H1 (cell line): ENCODE results near the gene TRAPPC2. TPM values are rescaled to one million over a fixed set of nuclear protein-coding genes. Genes with fewer than 3 reads are reported as not detected.
"Not testable (repeated sequence)": the region's sequence is repeated elsewhere in the genome, so short reads cannot be mapped to it uniquely, and the experiment has no call there.

Source experiments
- CTCF ChIA-PET: fragments of 300-600 bp; sonication (Branson Sonifier 250); formaldehyde crosslinking; loops from one replicate; lab custom pipeline; 2021; ENCODE audit not compliant: partially characterized antibody; lab: Charles Lee
- POLR2A ChIA-PET: fragments of 300-600 bp; sonication (Branson Sonifier 250); formaldehyde crosslinking; loops from one replicate; lab custom pipeline; 2021; ENCODE audit warnings: inconsistent platforms; ENCODE audit not compliant: partially characterized antibody; lab: Charles Lee
- DNase-seq, 2 experiments: peaks; one replicate each; pipeline versions ENCODE4 v3.0.0 to v3.0.0-alpha.2; 2010 to 2022; ENCODE audit warnings: low spot score in 2 of 2, low read depth in 1 of 2, mixed read lengths in 1 of 2
- FAIRE-seq: peaks from 2 replicates; lab custom pipeline; 2011; peaks lifted over from hg19 to GRCh38; lab: Jason Lieb, UNC
- H2AFZ ChIP-seq: 2 replicates; pipeline ENCODE4 v1.8.1; 2012; ENCODE audit warnings: low read length, inconsistent platforms
- H2AK5ac ChIP-seq: 2 replicates; pipeline ENCODE4 v1.6.1; 2013; ENCODE audit warnings: low read depth, low read length
- H2BK120ac ChIP-seq: replicated peaks from 2 replicates; pipeline ENCODE3; 2013; ENCODE audit warnings: low read depth, low read length, inconsistent platforms
- H2BK12ac ChIP-seq: 2 replicates; pipeline ENCODE4 v1.6.1; 2013; ENCODE audit warnings: low read depth, low read length
- H2BK15ac ChIP-seq: 2 replicates; pipeline ENCODE4 v1.6.1; 2013; ENCODE audit warnings: low read length
- H2BK20ac ChIP-seq: 2 replicates; pipeline ENCODE4 v1.6.1; 2013; ENCODE audit warnings: low read length
- H2BK5ac ChIP-seq: 2 replicates; pipeline ENCODE4 v1.6.1; 2013; ENCODE audit warnings: low read depth, low read length
- H3K14ac ChIP-seq: 2 replicates; pipeline ENCODE4 v1.6.1; 2013; ENCODE audit warnings: inconsistent platforms; ENCODE audit not compliant: insufficient read length
- H3K18ac ChIP-seq: 2 replicates; pipeline ENCODE4 v1.6.1; 2013; ENCODE audit warnings: low read length; ENCODE audit errors: extremely low read depth
- H3K23ac ChIP-seq: 2 replicates; pipeline ENCODE4 v1.6.1; 2013; ENCODE audit warnings: inconsistent platforms; ENCODE audit not compliant: insufficient read length
- H3K23me2 ChIP-seq: 2 replicates; pipeline ENCODE4 v1.6.1; 2013; ENCODE audit warnings: low read depth, low read length
- H3K27ac ChIP-seq: 2 replicates; pipeline ENCODE4 v1.6.1; 2011; ENCODE audit warnings: low read depth, low read length, inconsistent platforms
- H3K27me3 ChIP-seq, 4 experiments: replicated peaks in 1 of 4; 1 replicate in 1 of 4; 2 replicates in 3 of 4; pipeline versions ENCODE4 v1.6.1 to v1.8.1; 2011 to 2013; ENCODE audit warnings: low read length in 3 of 4, mild to moderate bottlenecking in 3 of 4, inconsistent platforms in 2 of 4, mixed read lengths in 2 of 4, moderate library complexity in 1 of 4; ENCODE audit not compliant: control insufficient read depth in 3 of 4, insufficient read depth in 3 of 4; ENCODE audit errors: extremely low read depth in 1 of 4
- H3K36me3 ChIP-seq, 4 experiments: 2 replicates each; pipeline versions ENCODE4 v1.6.1 to v1.8.1; 2011 to 2013; ENCODE audit warnings: mild to moderate bottlenecking in 4 of 4, low read length in 3 of 4, moderate library complexity in 2 of 4, control low read depth in 1 of 4, inconsistent platforms in 1 of 4; ENCODE audit not compliant: insufficient read depth in 4 of 4, control insufficient read depth in 2 of 4
- H3K4ac ChIP-seq: replicated peaks from 2 replicates; pipeline ENCODE3; 2013; ENCODE audit warnings: low read length, low read depth, mixed read lengths, inconsistent platforms; ENCODE audit not compliant: insufficient read length
- H3K4me1 ChIP-seq, 4 experiments: replicated peaks in 1 of 4; 1 replicate in 1 of 4; 2 replicates in 3 of 4; pipeline versions ENCODE4 v1.6.1 to v1.8.1; 2011 to 2013; ENCODE audit warnings: low read length in 3 of 4, inconsistent platforms in 2 of 4, mixed read lengths in 1 of 4; ENCODE audit not compliant: insufficient read depth in 4 of 4, control insufficient read depth in 3 of 4
- H3K4me2 ChIP-seq, 2 experiments: 2 replicates each; pipeline versions ENCODE4 v1.6.1 to v1.8.1; 2011 to 2013; ENCODE audit warnings: low read depth in 2 of 2, low read length in 2 of 2, control low read depth in 1 of 2, inconsistent platforms in 1 of 2, mild to moderate bottlenecking in 1 of 2; ENCODE audit not compliant: insufficient read depth in 1 of 2
- H3K4me3 ChIP-seq, 4 experiments: fragments of 200-600, 300-600 bp in 1 of 4; sonication (generic), shearing (Covaris generic), sonication (Bioruptor Twin) in 1 of 4; 2 replicates each; pipeline versions ENCODE4 v1.5.1 to v1.8.1; 2011 to 2016; ENCODE audit warnings: low read length in 4 of 4, low read depth in 3 of 4, control low read depth in 2 of 4, inconsistent platforms in 2 of 4, mild to moderate bottlenecking in 2 of 4, mixed read lengths in 1 of 4, moderate library complexity in 1 of 4; ENCODE audit not compliant: insufficient read depth in 2 of 4; ENCODE audit errors: extremely low read depth in 1 of 4
- H3K56ac ChIP-seq: replicated peaks from 2 replicates; pipeline ENCODE3; 2013; ENCODE audit warnings: low read depth, mild to moderate bottlenecking, mixed read lengths, low read length, inconsistent platforms; ENCODE audit not compliant: insufficient read length
- H3K79me1 ChIP-seq: 2 replicates; pipeline ENCODE4 v1.6.1; 2013; ENCODE audit warnings: low read depth, low read length, control low read depth
- H3K79me2 ChIP-seq, 2 experiments: 2 replicates each; pipeline versions ENCODE4 v1.6.1 to v1.8.1; 2012 to 2013; ENCODE audit warnings: low read length in 2 of 2, mild to moderate bottlenecking in 2 of 2, inconsistent platforms in 1 of 2; ENCODE audit not compliant: insufficient read depth in 2 of 2, control insufficient read depth in 1 of 2
- H3K9ac ChIP-seq, 4 experiments: replicated peaks in 1 of 4; 1 replicate in 1 of 4; 2 replicates in 3 of 4; pipeline versions ENCODE4 v1.6.1 to v1.8.1; 2011 to 2013; ENCODE audit warnings: low read depth in 3 of 4, low read length in 3 of 4, control low read depth in 2 of 4, mild to moderate bottlenecking in 2 of 4, moderate library complexity in 2 of 4, inconsistent platforms in 1 of 4; ENCODE audit errors: extremely low read depth in 1 of 4
- H3K9me3 ChIP-seq, 2 experiments: 2 replicates each; pipeline versions ENCODE4 v1.6.1 to v1.8.1; 2012 to 2013; ENCODE audit warnings: mild to moderate bottlenecking in 2 of 2, moderate library complexity in 2 of 2, control low read depth in 1 of 2, inconsistent platforms in 1 of 2, low read depth in 1 of 2, low read length in 1 of 2, mixed read lengths in 1 of 2; ENCODE audit not compliant: insufficient read depth in 2 of 2
- H4K20me1 ChIP-seq, 2 experiments: replicated peaks in 1 of 2; 2 replicates each; pipeline versions ENCODE3 to v1.8.1; 2011 to 2013; ENCODE audit warnings: inconsistent platforms in 2 of 2, low read length in 2 of 2, mild to moderate bottlenecking in 1 of 2; ENCODE audit not compliant: insufficient read depth in 2 of 2, control insufficient read depth in 1 of 2
- H4K5ac ChIP-seq: 2 replicates; pipeline ENCODE4 v1.6.1; 2013; ENCODE audit warnings: low read length, low read depth, mixed read lengths, inconsistent platforms; ENCODE audit not compliant: insufficient read length
- H4K8ac ChIP-seq: 2 replicates; pipeline ENCODE4 v1.8.0; 2013; ENCODE audit warnings: mild to moderate bottlenecking, moderate library complexity, low read length, inconsistent platforms; ENCODE audit not compliant: insufficient read depth; ENCODE audit errors: extremely low read depth
- H4K91ac ChIP-seq: replicated peaks from 2 replicates; pipeline ENCODE3; 2013; ENCODE audit warnings: low read length, mixed read lengths, inconsistent platforms; ENCODE audit not compliant: insufficient read length
- CEBPB ChIP-seq: IDR thresholded peaks from 2 replicates; pipeline ENCODE4 v1.6.1; 2012; ENCODE audit warnings: low read depth, low read length
- GABPA ChIP-seq: IDR thresholded peaks from 2 replicates; pipeline ENCODE4 v1.6.1; 2011; ENCODE audit warnings: mild to moderate bottlenecking, low read length, moderate library complexity, borderline replicate concordance; ENCODE audit not compliant: insufficient read depth
- SAP30 ChIP-seq: fragments of 300-600 bp; sonication (generic); IDR thresholded peaks from 2 replicates; pipeline ENCODE4 v1.7.1; 2012; ENCODE audit warnings: low read length, moderate library complexity, mild to moderate bottlenecking, inconsistent platforms; ENCODE audit not compliant: insufficient read depth, insufficient replicate concordance
- TEAD4 ChIP-seq: IDR thresholded peaks from 2 replicates; pipeline ENCODE4 v1.6.1; 2012; ENCODE audit warnings: low read depth, low read length, inconsistent platforms, mixed read lengths
- USF2 ChIP-seq: IDR thresholded peaks from 2 replicates; pipeline ENCODE4 v1.6.1; 2011; ENCODE audit warnings: low read length, improper control_type of control experiment
- WGBS, 2 experiments: shearing (Covaris generic) in 1 of 2; methylation state at CpG; one replicate each; pipeline versions ENCODE4 v1.1.6 to v1.1.7; 2013 to 2015; ENCODE audit warnings: low lambda C conversion rate in 2 of 2, mixed read lengths in 2 of 2, inconsistent platforms in 1 of 2, low coverage in 1 of 2, missing lambda C conversion rate in 1 of 2; ENCODE audit not compliant: insufficient replicate concordance in 2 of 2, insufficient coverage in 1 of 2, insufficient read length in 1 of 2; ENCODE audit errors: extremely low coverage in 1 of 2, missing lambda C conversion rate in 1 of 2; 5-methylcytosine and 5-hydroxymethylcytosine counted together
- polyA plus RNA-seq, 7 experiments: library from polyadenylated mRNA; depleted of rRNA in 3 of 7; stranded (reverse) in 5 of 7; unstranded in 2 of 7; fragments of >200 nt in 5 of 7; fragments of 200-250 nt in 2 of 7; gene quantifications; 1 replicate in 5 of 7; 2 replicates in 1 of 7; 4 replicates in 1 of 7; pipeline versions ENCODE4 v1.2.1 to v1.2.3, GENCODE V29; 2011 to 2013; ENCODE audit warnings: missing spikeins in 2 of 7, mixed read lengths in 2 of 7
- total RNA-seq: library from RNA; stranded (reverse); fragmentation: NEBNext Ultra II Directional; extraction: Animal tissue kit (Norgen Biotek cat#: 25700); gene quantifications from 2 replicates; pipeline ENCODE4 v1.2.1, GENCODE V29; 2021

The TRAPPC2 gene
- total and polyA plus RNA-seq, 2 of the 8 experiments (the other 6 are each of a cell fraction or from before 2014, with no cell fraction given): 6.7 to 10.8 TPM

DNA sequence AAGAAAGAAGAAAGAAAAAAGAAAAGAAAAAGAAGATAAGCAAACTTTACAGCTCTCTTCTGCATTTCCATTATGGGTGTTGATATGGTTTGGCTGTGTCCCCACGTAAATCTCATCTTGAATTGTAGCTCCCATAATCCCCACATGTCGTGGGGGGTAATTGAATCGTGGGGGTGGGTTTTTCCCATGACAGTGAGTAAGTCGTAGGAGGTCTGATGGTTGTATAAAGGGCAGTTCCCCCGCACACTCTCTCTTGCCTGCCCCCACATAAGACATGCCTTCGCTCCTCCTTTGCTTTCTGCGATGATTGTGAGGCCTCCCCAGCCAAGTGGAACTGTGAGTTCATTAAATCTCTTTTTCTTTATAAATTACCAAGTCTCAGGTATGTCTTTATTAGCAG, 52.8 kb downstream of the TRAPPC2 start (continued):
- TF ChIP-seq CEBPB (no peak), TEAD4 (no peak), SAP30 (no peak), USF2 (no peak), GABPA (no peak)

DNA sequence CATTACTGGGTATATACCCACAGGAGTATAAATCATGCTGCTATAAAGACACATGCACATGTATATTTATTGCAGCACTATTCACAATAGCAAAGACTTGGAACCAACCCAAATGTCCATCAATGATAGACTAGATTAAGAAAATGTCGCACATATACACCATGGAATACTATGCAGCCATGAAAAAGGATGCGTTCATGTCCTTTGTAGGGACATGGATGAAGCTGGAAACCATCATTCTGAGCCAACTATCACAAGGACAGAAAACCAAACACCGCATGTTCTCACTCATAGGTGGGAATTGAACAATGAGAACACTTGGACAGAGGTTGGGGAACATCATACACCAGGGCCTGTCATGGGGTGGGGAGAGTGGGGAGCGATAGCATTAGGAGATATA, 54.7 kb downstream of the TRAPPC2 start:
- DNase-seq, H3K23ac ChIP-seq, H4K91ac ChIP-seq, H4K5ac ChIP-seq, H4K8ac ChIP-seq, H2AFZ ChIP-seq, H3K4me2 ChIP-seq, H4K20me1 ChIP-seq, H3K79me2 ChIP-seq, H3K4ac ChIP-seq, H2BK120ac ChIP-seq, H2BK5ac ChIP-seq, H3K9me3 ChIP-seq, POLR2A ChIA-PET, H2BK15ac ChIP-seq, H3K79me1 ChIP-seq, H3K18ac ChIP-seq, H2AK5ac ChIP-seq, H3K36me3 ChIP-seq, H2BK12ac ChIP-seq, H3K27ac ChIP-seq, H3K4me1 ChIP-seq, H3K27me3 ChIP-seq, H3K4me3 ChIP-seq, FAIRE-seq, H3K56ac ChIP-seq, H2BK20ac ChIP-seq, CTCF ChIA-PET, H3K23me2 ChIP-seq, H3K9ac ChIP-seq, H3K14ac ChIP-seq: not testable (repeated sequence)
- WGBS, 2 experiments: 83% methylated on average over 3 of the region's 4 CpGs; no CpG with 5 or more reads in 1 of the 2 experiments
